OCI-LY7 (cell line): ENCODE data around the gene FBXW7. TPM values are rescaled to one million over a fixed set of nuclear protein-coding genes. Genes with fewer than 3 reads are reported as not detected.

Experiments used
- BruUV-seq: library from RNA; stranded (reverse); fragments of 400-500 nt; replicated peaks from 2 replicates; lab custom pipeline; 2021; lab: Mats Ljungman, UMichigan
- CTCF ChIA-PET: fragments of 300-600 bp; sonication (Branson Sonifier 250); formaldehyde crosslinking; loops from one replicate; lab custom pipeline; 2022; ENCODE audit warnings: antibody characterized with exemption; ENCODE audit not compliant: unreplicated experiment; lab: Charles Lee
- POLR2A ChIA-PET: fragments of 300-600 bp; sonication (Branson Sonifier 250); formaldehyde crosslinking; loops from one replicate; lab custom pipeline; 2022; ENCODE audit warnings: antibody characterized with exemption; lab: Charles Lee
- DNase-seq: peaks from one replicate; pipeline ENCODE4 v3.0.0-alpha.2; 2015; ENCODE audit warnings: low spot score
- H2AFZ ChIP-seq: fragments of 200-600 bp; sonication (generic), shearing (Covaris generic); 2 replicates; pipeline ENCODE4 v1.6.1; 2014; ENCODE audit warnings: mild to moderate bottlenecking, antibody characterized with exemption, low read length, moderate library complexity
- H3K27ac ChIP-seq: fragments of 200-600 bp; sonication (generic); 2 replicates; pipeline ENCODE4 v1.5.1; 2014; ENCODE audit warnings: mixed run types, low read depth, mild to moderate bottlenecking, moderate library complexity, low read length, inconsistent platforms; ENCODE audit not compliant: poor library complexity, severe bottlenecking
- H3K36me3 ChIP-seq: fragments of 200-600 bp; sonication (generic); 2 replicates; pipeline ENCODE4 v1.6.1; 2014; ENCODE audit warnings: mild to moderate bottlenecking, antibody characterized with exemption, low read length, moderate library complexity, mixed read lengths; ENCODE audit not compliant: insufficient read depth
- H3K4me1 ChIP-seq: fragments of 200-600 bp; sonication (generic); 2 replicates; pipeline ENCODE4 v1.5.1; 2014; ENCODE audit warnings: mild to moderate bottlenecking, low read length; ENCODE audit not compliant: insufficient read depth, poor library complexity, severe bottlenecking
- H3K4me2 ChIP-seq: fragments of 200-600 bp; sonication (generic); 2 replicates; pipeline ENCODE4 v1.6.1; 2014; ENCODE audit warnings: mild to moderate bottlenecking, low read length
- H3K4me3 ChIP-seq: fragments of 200-600 bp; sonication (generic); 2 replicates; pipeline ENCODE4 v1.5.1; 2014; ENCODE audit warnings: mild to moderate bottlenecking, low read depth, low read length; ENCODE audit not compliant: poor library complexity, severe bottlenecking
- H3K79me2 ChIP-seq: fragments of 200-600 bp; sonication (generic); 2 replicates; pipeline ENCODE4 v1.6.1; 2016; ENCODE audit warnings: low read depth, mild to moderate bottlenecking, low read length, moderate library complexity, mixed read lengths; ENCODE audit not compliant: insufficient read depth
- H3K9me2 ChIP-seq: fragments of 200-600 bp; sonication (generic); 2 replicates; pipeline ENCODE4 v1.6.1; 2016; ENCODE audit warnings: mild to moderate bottlenecking, low read length, mixed read lengths; ENCODE audit not compliant: insufficient read depth
- H3K9me3 ChIP-seq: fragments of 200-600 bp; sonication (generic); 2 replicates; pipeline ENCODE4 v1.6.1; 2014; ENCODE audit warnings: mild to moderate bottlenecking, mixed run types, low read length, mixed read lengths
- H4K20me1 ChIP-seq: fragments of 200-600 bp; sonication (generic); 2 replicates; pipeline ENCODE4 v1.6.1; 2014; ENCODE audit warnings: mild to moderate bottlenecking, antibody characterized with exemption, low read length, moderate library complexity, mixed read lengths; ENCODE audit not compliant: insufficient read depth
- CTCF ChIP-seq: fragments of 200-600 bp; sonication (generic); conservative IDR thresholded peaks from 2 replicates; pipeline ENCODE4 v1.5.1; 2014; ENCODE audit warnings: mild to moderate bottlenecking, antibody characterized with exemption, low read length, moderate library complexity, mixed read lengths
- EZH2phosphoT487 ChIP-seq: fragments of 200-600 bp; sonication (generic); IDR thresholded peaks from 2 replicates; pipeline ENCODE4 v1.6.1; 2018; ENCODE audit warnings: low read depth, borderline replicate concordance, mild to moderate bottlenecking, mixed run types, antibody characterized with exemption, low read length, moderate library complexity, mixed read lengths
- intact Hi-C: fragments of 100-400 bp; cut with micrococcal nuclease; formaldehyde crosslinking; loops from one replicate; pipeline ENCODE4 v1.10.0; 2022; ENCODE audit not compliant: unreplicated experiment
- total RNA-seq, 2 experiments: library from RNA; depleted of rRNA in 1 of 2; stranded (reverse); fragments of >200 nt in 1 of 2; shearing (Covaris generic) in 1 of 2; gene quantifications; 2 replicates each; pipeline ENCODE4 v1.2.3, GENCODE V29; 2014 to 2022

The FBXW7 gene
- total RNA-seq, 2 experiments from 2014 or later, result 58.8 to 102 TPM

DNA sequence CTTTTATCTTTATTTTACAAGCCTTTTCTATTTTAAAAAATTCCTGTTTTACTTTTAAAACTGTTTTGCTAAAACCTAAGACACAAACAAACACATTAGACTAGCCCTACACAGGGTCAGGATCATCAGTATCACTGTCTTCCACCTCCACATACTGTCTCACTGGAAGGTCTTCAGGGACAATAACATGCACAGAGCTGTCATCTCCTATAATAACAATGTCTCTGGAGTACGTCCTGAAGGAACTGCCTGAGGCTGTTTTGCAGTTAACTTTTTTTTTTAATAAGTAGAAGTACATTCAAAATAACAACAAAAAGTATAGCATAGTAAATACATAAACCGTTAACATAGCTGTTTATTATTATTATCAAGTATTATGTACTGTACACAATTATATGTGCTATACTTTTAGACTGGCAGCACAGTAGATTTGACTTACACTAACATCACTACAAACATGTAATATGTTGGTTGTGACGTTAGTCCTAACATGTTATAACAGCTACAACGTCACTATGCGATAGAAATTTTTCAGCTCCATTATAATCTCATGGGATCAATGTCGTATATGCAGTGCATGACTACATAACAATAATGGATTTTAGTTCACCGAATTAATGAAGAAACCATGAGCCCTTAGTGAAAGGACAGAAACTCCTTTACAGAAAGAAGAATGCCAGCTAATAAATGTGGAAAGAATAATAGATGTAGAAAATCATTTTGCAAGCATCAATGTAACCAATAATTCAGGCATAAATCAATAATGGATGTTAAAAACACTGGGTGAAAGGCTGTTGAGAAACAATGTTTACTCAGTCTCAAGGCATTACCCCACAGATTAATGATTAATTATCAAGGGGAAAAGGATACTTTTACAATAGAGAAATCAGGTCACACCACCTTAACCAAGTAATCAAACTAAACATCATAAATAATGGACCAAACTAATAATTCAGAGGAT, 49.2 kb downstream of the FBXW7 start:
- Histone ChIP-seq H3K4me2 (no peak overlapping the region), H3K27ac (no peak overlapping the region)

DNA sequence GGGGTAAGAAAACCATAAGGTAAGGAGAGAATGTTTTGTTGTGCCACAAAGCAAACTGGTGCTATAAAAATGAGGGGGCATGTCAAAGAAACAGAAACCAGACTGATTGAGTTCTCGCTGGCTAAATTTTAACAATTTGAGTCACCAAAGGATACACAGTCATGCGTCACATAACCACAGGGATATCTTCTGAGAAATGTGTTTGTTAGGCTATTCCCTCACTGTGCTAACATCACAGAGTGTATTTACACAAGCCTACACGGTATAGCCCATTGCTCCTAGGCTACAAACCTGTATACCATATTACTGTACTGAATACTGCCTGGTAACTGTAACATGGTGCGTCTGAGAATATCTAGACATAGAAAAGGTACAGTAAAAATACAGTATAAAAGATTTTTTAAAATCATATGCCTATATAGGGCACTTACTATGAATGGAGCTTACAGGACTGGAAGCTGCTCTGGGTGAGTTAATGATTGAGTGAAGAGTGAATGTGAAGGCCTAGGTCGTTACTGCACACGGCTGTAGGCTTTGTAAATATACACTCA, 50.1 kb downstream of the FBXW7 start:
- Histone ChIP-seq H4K20me1 (peaks cover 18% of the 10 kb centered on the region; the same call in 1 of the 2 replicates), H3K9me2 (no peaks in the 10 kb centered on the region), H3K36me3 (peaks cover 23% of the 10 kb centered on the region), H3K79me2 (peaks cover 94% of the 10 kb centered on the region), H3K9me3 (peaks cover 22% of the 10 kb centered on the region; the same call in 1 of the 2 replicates), H3K4me1 (no peaks in the 10 kb centered on the region), H3K4me2 (no peak overlapping the region), H2AFZ (no peak overlapping the region), H3K27ac (no peak overlapping the region), H3K4me3 (no peak overlapping the region)
- DNase-seq, result no peak
- BruUV-seq, result no TSS peak
- intact Hi-C loops, result no loop called here
- POLR2A ChIA-PET, result interaction anchor here (0.6 to 2.0 kb wide), 6 partner anchors 8 to 67 kb away, joined by 3 to 12 read pairs (median 4); no protein-coding TSS in a partner anchor
- no peak for TF ChIP-seq EZH2phosphoT487
- no peak for TF ChIP-seq CTCF
- CTCF ChIA-PET, result interaction anchor here (1.0 kb wide), 1 partner anchor 22 kb away, joined by 3 read pairs; no protein-coding TSS in a partner anchor

More for the DNA sequence above, 49.2 kb downstream of the FBXW7 start:
- POLR2A ChIA-PET, result interaction anchor here (0.6 to 2.0 kb wide), 9 partner anchors 9 to 68 kb away, joined by 3 to 12 read pairs (median 3); no protein-coding TSS in a partner anchor
- BruUV-seq, result no TSS peak
- TF ChIP-seq CTCF (no peak), EZH2phosphoT487 (no peak)
- Histone ChIP-seq H4K20me1 (peaks cover 18% of the 10 kb centered on the region; the same call in 1 of the 2 replicates), H3K79me2 (peaks cover 100% of the 10 kb centered on the region), H3K9me2 (no peaks in the 10 kb centered on the region), H2AFZ (no peak overlapping the region), H3K4me3 (no peak overlapping the region), H3K4me1 (no peaks in the 10 kb centered on the region), H3K9me3 (peaks cover 13% of the 10 kb centered on the region; the same call in 1 of the 2 replicates), H3K36me3 (peaks cover 15% of the 10 kb centered on the region)
- DNase-seq, result no peak
- intact Hi-C loops, result no loop called here
- CTCF ChIA-PET, result interaction anchor here (1.0 kb wide), 1 partner anchor 23 kb away, joined by 3 read pairs; no protein-coding TSS in a partner anchor
